Smooth muscle cell (in vitro differentiated cells): ENCODE results near the gene CCDC200. TPM values are rescaled to one million over a fixed set of nuclear protein-coding genes. Genes with fewer than 3 reads are reported as not detected.

Experiments used
- DNase-seq: peaks from one replicate; lab custom pipeline; 2025; ENCODE audit not compliant: unreplicated experiment; lab: John Stamatoyannopoulos, UW
- H2AFZ ChIP-seq: fragments of 200-600 bp; sonication (generic); 2 replicates; pipeline ENCODE4 v1.6.0; 2016; ENCODE audit warnings: antibody characterized with exemption, low read depth, mild to moderate bottlenecking
- H3F3A ChIP-seq: fragments of 200-600 bp; sonication (generic); 2 replicates; pipeline ENCODE4 v1.6.0; 2017; ENCODE audit warnings: antibody characterized with exemption, low read depth
- H3K27ac ChIP-seq: fragments of 200-600 bp; sonication (generic); 2 replicates; pipeline ENCODE4 v1.5.1; 2016; ENCODE audit warnings: low read depth, mild to moderate bottlenecking
- H3K27me3 ChIP-seq: fragments of 200-600 bp; sonication (generic); 2 replicates; pipeline ENCODE4 v1.6.1; 2016; ENCODE audit warnings: low read depth, mild to moderate bottlenecking
- H3K36me3 ChIP-seq: fragments of 200-600 bp; sonication (generic); 2 replicates; pipeline ENCODE4 v1.5.1; 2016; ENCODE audit warnings: low read depth
- H3K4me1 ChIP-seq: fragments of 200-600 bp; sonication (generic); 2 replicates; pipeline ENCODE4 v1.5.1; 2016; ENCODE audit warnings: low read depth
- H3K4me2 ChIP-seq: fragments of 200-600 bp; sonication (generic); 2 replicates; pipeline ENCODE4 v1.6.0; 2016; ENCODE audit warnings: mild to moderate bottlenecking
- H3K4me3 ChIP-seq: fragments of 200-600 bp; sonication (generic); 2 replicates; pipeline ENCODE4 v1.5.1; 2016; ENCODE audit warnings: mild to moderate bottlenecking
- H3K79me2 ChIP-seq: fragments of 200-600 bp; sonication (generic); 2 replicates; pipeline ENCODE4 v1.6.0; 2016; ENCODE audit warnings: low read depth, mild to moderate bottlenecking
- H3K9ac ChIP-seq: fragments of 200-600 bp; sonication (generic); 2 replicates; pipeline ENCODE4 v1.6.0; 2016; ENCODE audit warnings: low read depth
- H3K9me3 ChIP-seq: fragments of 200-600 bp; sonication (generic); replicated peaks from 2 replicates; pipeline ENCODE4 v1.5.1; 2016; ENCODE audit warnings: low read depth
- H4K20me1 ChIP-seq: fragments of 200-600 bp; sonication (generic); 2 replicates; pipeline ENCODE4 v1.6.0; 2016; ENCODE audit warnings: low read depth
- WGBS: methylation state at CpG from one replicate; pipeline ENCODE4 v1.1.7; 2016; ENCODE audit warnings: low lambda C conversion rate; 5-methylcytosine and 5-hydroxymethylcytosine counted together
- polyA plus RNA-seq: library from polyadenylated mRNA; unstranded; fragments of >200 nt; fragmentation: Nextera tagmentation; extraction: Ambion mirVana; gene quantifications from 2 replicates; pipeline ENCODE4 v1.2.1, GENCODE V29; 2016
- small RNA-seq: library from RNA; depleted of rRNA; stranded (forward); fragments of <200 nt; gene quantifications from one replicate; pipeline ENCODE3, GENCODE V24; 2014
- total RNA-seq: library from RNA; depleted of rRNA; stranded (reverse); fragments of >200 nt; gene quantifications from 2 replicates; pipeline ENCODE4 v1.2.3, GENCODE V29; 2014
- TF ChIP-seq, protein P1 (sequence below): fragments of 200-600 bp; sonication (generic); IDR thresholded peaks from 2 replicates; pipeline ENCODE4 v1.5.1; 2017; ENCODE audit warnings: borderline replicate concordance, mild to moderate bottlenecking, antibody characterized with exemption; ENCODE audit not compliant: insufficient read depth, poor library complexity, severe bottlenecking

The CCDC200 gene
- total and polyA plus RNA-seq, 2 experiments from 2014 or later, result 1.1 TPM; not detected in 1

DNA sequence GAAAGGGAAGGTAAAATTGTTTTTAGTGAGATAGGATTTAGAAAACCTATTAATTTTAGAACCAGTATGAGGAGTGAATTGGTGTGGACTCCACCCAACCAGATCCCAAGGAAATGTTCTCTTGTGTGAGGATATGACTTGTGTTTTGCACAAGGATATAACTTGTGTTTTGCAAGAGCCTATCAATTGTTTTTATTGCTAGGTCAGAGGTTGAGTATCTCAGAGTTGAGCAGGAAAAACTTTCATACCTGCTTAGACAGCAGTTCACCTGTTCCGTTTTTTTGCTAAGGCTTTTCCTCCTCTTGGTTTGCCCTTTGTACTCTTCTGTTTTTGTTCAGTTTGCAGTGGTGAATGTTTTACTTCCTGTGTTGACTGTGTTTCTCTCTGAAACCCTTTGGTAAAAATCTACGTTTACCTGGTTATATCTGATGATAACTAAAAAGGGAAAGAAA is 52.3 kb downstream of the CCDC200 start:
- TF ChIP-seq, protein P1, sequence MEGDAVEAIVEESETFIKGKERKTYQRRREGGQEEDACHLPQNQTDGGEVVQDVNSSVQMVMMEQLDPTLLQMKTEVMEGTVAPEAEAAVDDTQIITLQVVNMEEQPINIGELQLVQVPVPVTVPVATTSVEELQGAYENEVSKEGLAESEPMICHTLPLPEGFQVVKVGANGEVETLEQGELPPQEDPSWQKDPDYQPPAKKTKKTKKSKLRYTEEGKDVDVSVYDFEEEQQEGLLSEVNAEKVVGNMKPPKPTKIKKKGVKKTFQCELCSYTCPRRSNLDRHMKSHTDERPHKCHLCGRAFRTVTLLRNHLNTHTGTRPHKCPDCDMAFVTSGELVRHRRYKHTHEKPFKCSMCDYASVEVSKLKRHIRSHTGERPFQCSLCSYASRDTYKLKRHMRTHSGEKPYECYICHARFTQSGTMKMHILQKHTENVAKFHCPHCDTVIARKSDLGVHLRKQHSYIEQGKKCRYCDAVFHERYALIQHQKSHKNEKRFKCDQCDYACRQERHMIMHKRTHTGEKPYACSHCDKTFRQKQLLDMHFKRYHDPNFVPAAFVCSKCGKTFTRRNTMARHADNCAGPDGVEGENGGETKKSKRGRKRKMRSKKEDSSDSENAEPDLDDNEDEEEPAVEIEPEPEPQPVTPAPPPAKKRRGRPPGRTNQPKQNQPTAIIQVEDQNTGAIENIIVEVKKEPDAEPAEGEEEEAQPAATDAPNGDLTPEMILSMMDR, result no peak

DNA sequence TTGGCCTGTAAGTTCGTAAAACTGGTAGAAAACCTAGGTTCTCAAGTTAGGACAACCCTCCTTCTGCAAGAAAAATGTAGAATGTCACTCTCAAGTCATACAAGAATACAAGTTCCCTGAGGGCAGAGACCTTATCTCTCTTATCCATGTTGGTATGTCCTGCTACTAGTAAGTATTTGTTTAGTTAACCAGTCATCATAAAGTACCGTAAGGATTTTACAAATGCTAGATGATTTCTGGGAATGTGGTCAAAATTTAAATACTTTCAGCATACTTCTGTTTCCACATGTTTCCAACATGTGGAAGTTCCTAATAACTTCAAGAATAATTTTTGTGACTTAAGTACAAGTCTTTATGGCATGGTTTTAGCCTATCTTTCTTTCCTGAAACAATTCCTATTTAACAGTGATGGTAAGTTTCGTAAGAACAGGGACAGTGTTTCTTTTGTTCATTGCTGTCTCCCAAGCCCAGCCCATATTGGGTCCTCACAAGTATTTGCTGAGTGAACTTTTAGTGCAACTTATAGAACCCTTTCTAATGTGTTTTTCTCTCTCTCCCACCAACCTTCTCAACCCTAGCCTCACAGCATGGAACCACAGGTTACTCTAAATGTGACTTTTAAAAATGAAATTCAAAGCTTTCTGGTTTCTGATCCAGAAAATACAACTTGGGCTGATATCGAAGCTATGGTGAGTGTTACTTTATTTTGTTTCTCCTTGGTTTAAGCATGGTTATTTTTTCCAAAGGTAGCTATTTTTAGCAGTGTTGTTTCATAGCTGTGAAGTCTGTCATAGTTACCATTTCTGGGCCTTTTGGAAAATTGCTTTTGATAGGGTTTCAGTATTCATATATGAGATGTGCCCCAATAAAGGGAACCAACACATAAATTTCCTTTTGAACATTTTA is 53.0 kb downstream of the CCDC200 start:
- peaks cover 11% of the 10 kb centered on the region for H3F3A ChIP-seq
- H3K27ac ChIP-seq, result peak overlapping the region; percentile 28
- no peaks in the 10 kb centered on the region for H3K27me3 ChIP-seq
- H3K36me3 ChIP-seq, result peaks cover 19% of the 10 kb centered on the region
- TF ChIP-seq, protein P1, result no peak
- H3K4me2 ChIP-seq, result no peak overlapping the region
- 71% methylated on average over 4 of the region's 4 CpGs for WGBS
- no peak overlapping the region for H3K9ac ChIP-seq
- H3K79me2 ChIP-seq, result peaks cover 38% of the 10 kb centered on the region
- H3K4me1 ChIP-seq, result peaks cover 11% of the 10 kb centered on the region
- no peak for DNase-seq
- no peak overlapping the region for H2AFZ ChIP-seq
- no peaks in the 10 kb centered on the region for H3K9me3 ChIP-seq
- H4K20me1 ChIP-seq, result peaks cover 55% of the 10 kb centered on the region
- no peak overlapping the region for H3K4me3 ChIP-seq

More for the DNA sequence above, 52.3 kb downstream of the CCDC200 start:
- Histone ChIP-seq H2AFZ (no peak overlapping the region), H3K27me3 (no peaks in the 10 kb centered on the region), H3K27ac (peak overlapping the region; percentile 24), H3K9me3 (no peaks in the 10 kb centered on the region), H3K9ac (no peak overlapping the region), H4K20me1 (peaks cover 55% of the 10 kb centered on the region), H3K4me3 (peak overlapping the region; percentile 16), H3K36me3 (peaks cover 19% of the 10 kb centered on the region), H3K4me1 (peaks cover 11% of the 10 kb centered on the region), H3K4me2 (no peak overlapping the region), H3K79me2 (peaks cover 38% of the 10 kb centered on the region), H3F3A (peaks cover 11% of the 10 kb centered on the region)
- no peak for DNase-seq
- WGBS, result 89% methylated on average over 2 of the region's 2 CpGs

DNA sequence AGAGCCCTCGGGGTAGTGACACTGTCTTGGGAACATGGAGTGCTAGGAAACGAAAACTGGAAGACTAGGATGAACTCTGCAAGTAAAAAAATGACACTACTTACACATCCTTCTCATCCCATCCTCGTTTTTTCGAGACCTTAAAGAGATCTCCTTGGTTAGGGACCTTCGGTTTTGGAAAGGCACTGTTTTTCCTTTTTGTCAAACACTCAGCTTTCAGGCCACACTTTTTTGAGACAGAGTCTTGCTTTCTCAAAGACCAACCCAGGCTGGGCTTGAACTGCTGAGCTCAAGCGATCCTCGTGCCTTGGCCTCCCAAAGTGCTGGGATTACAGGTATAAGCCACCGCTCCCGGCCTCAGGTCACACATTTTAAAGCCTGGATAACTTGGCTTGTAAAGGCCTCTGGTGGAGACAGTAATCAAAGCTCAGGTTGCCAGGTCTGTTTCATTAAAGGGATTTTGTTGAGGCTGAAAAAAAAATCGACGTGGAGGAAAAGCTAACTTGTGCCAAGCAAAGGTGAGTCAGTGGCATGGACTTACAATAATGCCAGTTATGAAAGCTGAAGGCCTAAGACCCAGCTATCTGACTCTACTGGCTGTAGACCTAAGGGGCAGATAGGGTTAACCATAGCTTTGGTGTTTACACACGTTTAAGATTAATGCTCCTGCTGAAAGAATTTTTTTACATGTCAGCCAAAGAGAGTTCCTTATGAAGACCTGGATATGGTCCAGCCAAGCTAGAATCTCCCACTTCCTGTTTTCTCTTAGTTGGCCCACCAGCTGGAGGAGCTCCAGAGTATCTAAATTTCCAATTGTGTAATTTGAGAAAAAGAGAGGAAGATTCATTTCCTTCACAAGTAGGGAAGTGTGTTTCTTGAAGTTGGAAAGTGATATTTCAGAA is 56.6 kb downstream of the CCDC200 start:
- peaks cover 49% of the 10 kb centered on the region for H3K79me2 ChIP-seq

More for the DNA sequence above, 56.6 kb downstream of the CCDC200 start:
- H3F3A ChIP-seq, result peaks cover 11% of the 10 kb centered on the region
- peak overlapping the region; percentile 8 for H2AFZ ChIP-seq
- H4K20me1 ChIP-seq, result peaks cover 21% of the 10 kb centered on the region
- peaks cover 8% of the 10 kb centered on the region for H3K36me3 ChIP-seq
- WGBS, result 36% methylated on average over 12 of the region's 12 CpGs
- no peaks in the 10 kb centered on the region for H3K27me3 ChIP-seq
- H3K9me3 ChIP-seq, result no peaks in the 10 kb centered on the region
- H3K4me2 ChIP-seq, result peak overlapping the region; percentile 87
- H3K4me1 ChIP-seq, result peaks cover 11% of the 10 kb centered on the region
- peak overlapping the region; percentile 96 for H3K27ac ChIP-seq
- no peak for DNase-seq
- TF ChIP-seq, protein P1, result peak; percentile 22
- H3K4me3 ChIP-seq, result peak overlapping the region; percentile 59
- peak overlapping the region; percentile 95 for H3K9ac ChIP-seq

Small RNAs within 50 kb of the gene (small RNA-seq; reads per million reads assigned to genes)
- gene RF00004 (not detected), gene RNU2-1 (not detected)

Other genes starting within 250 kb of the CCDC200 start
- gene PTGES3L, start 248.5 kb downstream of the CCDC200 start, total RNA-seq, result 1.3 and 6.7 TPM in 2 replicates
- 6.8 and 8.3 TPM in 2 replicates for gene PTGES3L, start 248.5 kb downstream of the CCDC200 start, polyA plus RNA-seq
- gene RUNDC1, start 248.1 kb downstream of the CCDC200 start, total RNA-seq, result 8.2 and 9.3 TPM in 2 replicates
- 15.7 and 19.2 TPM in 2 replicates for gene RUNDC1, start 248.1 kb downstream of the CCDC200 start, polyA plus RNA-seq
- gene RPL27, start 230.2 kb downstream of the CCDC200 start, total RNA-seq, result 1,947 and 2,084 TPM in 2 replicates
- gene RPL27, start 230.2 kb downstream of the CCDC200 start, polyA plus RNA-seq, result 963 and 994 TPM in 2 replicates
- 1.5 and 1.9 TPM in 2 replicates for gene IFI35, start 221.8 kb downstream of the CCDC200 start, total RNA-seq
- gene IFI35, start 221.8 kb downstream of the CCDC200 start, polyA plus RNA-seq, result 6.3 and 7.4 TPM in 2 replicates
- gene VAT1, start 206.2 kb downstream of the CCDC200 start, total RNA-seq, result 146 and 174 TPM in 2 replicates
- gene VAT1, start 206.2 kb downstream of the CCDC200 start, polyA plus RNA-seq, result 218 and 229 TPM in 2 replicates
- 0.27 and 0.81 TPM in 2 replicates for gene RND2, start 203.4 kb downstream of the CCDC200 start, total RNA-seq
- gene RND2, start 203.4 kb downstream of the CCDC200 start, polyA plus RNA-seq, result 1.1 and 1.7 TPM in 2 replicates
- 17.2 and 22.7 TPM in 2 replicates for gene BRCA1, start 103.3 kb downstream of the CCDC200 start, total RNA-seq
- 2.7 and 5.4 TPM in 2 replicates for gene BRCA1, start 103.3 kb downstream of the CCDC200 start, polyA plus RNA-seq
- 73.9 and 88.5 TPM in 2 replicates for gene NBR1, start 57.4 kb downstream of the CCDC200 start, total RNA-seq
- 43.5 and 47.6 TPM in 2 replicates for gene NBR1, start 57.4 kb downstream of the CCDC200 start, polyA plus RNA-seq
- gene TMEM106A, start 16.7 kb downstream of the CCDC200 start, total RNA-seq, result 5.8 and 14.3 TPM in 2 replicates
- 4.6 and 10.4 TPM in 2 replicates for gene TMEM106A, start 16.7 kb downstream of the CCDC200 start, polyA plus RNA-seq
- gene RNU2-1, start 5.4 kb upstream of the CCDC200 start, total RNA-seq, result not detected in 2 replicates
- 13.8 and 18.0 TPM in 2 replicates for gene RNU2-1, start 5.4 kb upstream of the CCDC200 start, polyA plus RNA-seq
- 9.9 and 10.3 TPM in 2 replicates for gene ARL4D, start 170.4 kb upstream of the CCDC200 start, total RNA-seq
- 25.9 and 27.6 TPM in 2 replicates for gene ARL4D, start 170.4 kb upstream of the CCDC200 start, polyA plus RNA-seq